Upper lobe of right lung (tissue), 1 donor: ENCODE results near the gene TRAPPC10. TPM values are rescaled to one million over a fixed set of nuclear protein-coding genes. Genes with fewer than 3 reads are reported as not detected.

ENCODE experiments used
- ATAC-seq: fragments of 200-7000 bp; cut with Tn5 transposase; one replicate; pipeline ENCODE4 v1.9.1; 2020; ENCODE audit warnings: mild to moderate bottlenecking, moderate library complexity
- DNase-seq: peaks from one replicate; pipeline ENCODE4 v3.0.0-alpha.2; 2020
- H3K27ac ChIP-seq: fragments of 200-600 bp; one replicate; pipeline ENCODE4 v1.8.0; 2022
- H3K27me3 ChIP-seq: fragments of 200-600 bp; one replicate; pipeline ENCODE4 v1.8.0; 2022; ENCODE audit warnings: mild to moderate bottlenecking
- H3K36me3 ChIP-seq: fragments of 200-600 bp; one replicate; pipeline ENCODE4 v1.8.0; 2022
- H3K4me1 ChIP-seq: fragments of 200-600 bp; one replicate; pipeline ENCODE4 v1.8.0; 2022
- H3K4me3 ChIP-seq: fragments of 200-600 bp; one replicate; pipeline ENCODE4 v1.8.0; 2022; ENCODE audit warnings: mild to moderate bottlenecking
- H3K9me3 ChIP-seq: fragments of 200-600 bp; one replicate; pipeline ENCODE4 v1.8.0; 2022
- CTCF ChIP-seq: fragments of 200-600 bp; IDR thresholded peaks from one replicate; pipeline ENCODE4 v1.8.0; 2022; ENCODE audit warnings: antibody characterized with exemption
- intact Hi-C: fragments of 100-400 bp; cut with DNase I; formaldehyde crosslinking; loops from one replicate; pipeline ENCODE4 v1.11.0; 2022
- total RNA-seq: library from RNA; stranded (reverse); fragmentation: NEBNext Ultra II Directional; extraction: Animal tissue kit (Norgen Biotek cat#: 25700); gene quantifications from one replicate; pipeline ENCODE4 v1.2.1, GENCODE V29; 2021
- donor health status: DM: no; HTN: yes; CAD: no; lungs with severe emphysema.

TRAPPC10 gene
- total RNA-seq, 1 donor from 2014 or later = 42.6 TPM

GRCh38 chr21:44063151-44063912 lies 51.2 kb downstream of the TRAPPC10 start:
- no peak for DNase-seq
- H3K27me3 ChIP-seq = no peaks in the 10 kb centered on the region
- ATAC-seq = no peak
- intact Hi-C loops = no loop called here
- no peaks in the 10 kb centered on the region for H3K4me1 ChIP-seq
- H3K9me3 ChIP-seq = no peaks in the 10 kb centered on the region
- peaks cover 78% of the 10 kb centered on the region for H3K36me3 ChIP-seq
- no peak overlapping the region for H3K4me3 ChIP-seq
- TF ChIP-seq CTCF = no peak
- H3K27ac ChIP-seq = no peak overlapping the region

- DNase-seq (no peak), ATAC-seq (no peak)
- intact Hi-C loops = no loop called here
- Histone ChIP-seq H3K4me1 (no peaks in the 10 kb centered on the region), H3K9me3 (no peaks in the 10 kb centered on the region), H3K36me3 (peaks cover 77% of the 10 kb centered on the region), H3K27ac (no peak overlapping the region), H3K27me3 (no peaks in the 10 kb centered on the region), H3K4me3 (no peak overlapping the region)
- no peak for TF ChIP-seq CTCF
Measured at GRCh38 chr21:44064852-44065403, 52.8 kb downstream of the TRAPPC10 start.

- Histone ChIP-seq H3K9me3 (no peaks in the 10 kb centered on the region), H3K27me3 (no peaks in the 10 kb centered on the region), H3K27ac (no peak overlapping the region), H3K4me3 (no peak overlapping the region), H3K4me1 (no peaks in the 10 kb centered on the region), H3K36me3 (peaks cover 77% of the 10 kb centered on the region)
- intact Hi-C loops = no loop called here
- DNase-seq = no peak
- ATAC-seq = peak; percentile 66
- no peak for TF ChIP-seq CTCF
Measured at GRCh38 chr21:44065428-44065827, 53.3 kb downstream of the TRAPPC10 start.

GRCh38 chr21:44066116-44066515 lies 54.0 kb downstream of the TRAPPC10 start:
- TF ChIP-seq CTCF = no peak
- intact Hi-C loops = no loop called here
- no peak overlapping the region for H3K4me3 ChIP-seq
- ATAC-seq (no peak), DNase-seq (no peak)
- no peaks in the 10 kb centered on the region for H3K27me3 ChIP-seq
- no peak overlapping the region for H3K27ac ChIP-seq
- H3K9me3 ChIP-seq = no peaks in the 10 kb centered on the region
- H3K4me1 ChIP-seq = no peaks in the 10 kb centered on the region
- peaks cover 81% of the 10 kb centered on the region for H3K36me3 ChIP-seq

GRCh38 chr21:44067011-44067839 lies 55.1 kb downstream of the TRAPPC10 start:
- Histone ChIP-seq H3K9me3 (no peaks in the 10 kb centered on the region), H3K4me3 (no peak overlapping the region), H3K27ac (no peak overlapping the region), H3K27me3 (no peaks in the 10 kb centered on the region), H3K4me1 (no peaks in the 10 kb centered on the region), H3K36me3 (peaks cover 78% of the 10 kb centered on the region)
- peak; percentile 58 for ATAC-seq
- DNase-seq = no peak
- intact Hi-C loops = no loop called here
- TF ChIP-seq CTCF = no peak
